SJSA1 (cell line): Measurements from ENCODE around the gene OR6T1. TPM values are rescaled to one million over a fixed set of nuclear protein-coding genes. Genes with fewer than 3 reads are reported as not detected.
A peak's percentile ranks its signal among the peaks of the same experiment; 100 is the strongest.

Experiments used
- DNase-seq, 2 experiments: peaks; one replicate each; pipeline ENCODE4 v3.0.0-alpha.2; 2015 to 2020; ENCODE audit warnings: low spot score in 2 of 2, low read depth in 1 of 2
- H3K27ac ChIP-seq: fragments of 250-450 bp; sonication (Bioruptor Pico); 2 replicates; pipeline ENCODE4 v1.5.1; 2020; ENCODE audit warnings: mild to moderate bottlenecking, moderate library complexity
- H3K27me3 ChIP-seq: fragments of 250-450 bp; sonication (Bioruptor Pico); replicated peaks from 2 replicates; pipeline ENCODE4 v1.5.1; 2020; ENCODE audit warnings: mild to moderate bottlenecking, moderate library complexity
- H3K36me3 ChIP-seq: fragments of 250-450 bp; sonication (Bioruptor Pico); 2 replicates; pipeline ENCODE4 v1.5.1; 2020; ENCODE audit warnings: mild to moderate bottlenecking
- H3K4me1 ChIP-seq: fragments of 250-450 bp; sonication (Bioruptor Pico); replicated peaks from 2 replicates; pipeline ENCODE4 v1.6.1; 2021; ENCODE audit warnings: mild to moderate bottlenecking
- H3K4me3 ChIP-seq: fragments of 250-450 bp; sonication (Bioruptor Pico); 2 replicates; pipeline ENCODE4 v1.5.1; 2020; ENCODE audit warnings: mild to moderate bottlenecking
- H3K9me3 ChIP-seq: fragments of 250-450 bp; sonication (Bioruptor Pico); replicated peaks from 2 replicates; pipeline ENCODE4 v1.5.1; 2020; ENCODE audit warnings: mild to moderate bottlenecking
- total RNA-seq: library from RNA; depleted of rRNA; stranded (reverse); fragments of >200 nt; shearing (Covaris generic); gene quantifications from 2 replicates; pipeline ENCODE4 v1.2.3, GENCODE V29; 2014; rRNA removed

Gene OR6T1
- not detected in 2 replicates for total RNA-seq

- no peak for DNase-seq
- Histone ChIP-seq H3K36me3 (no peaks in the 10 kb centered on the region), H3K4me3 (no peak within 1 kb of the TSS), H3K4me1 (no peaks in the 10 kb centered on the region), H3K9me3 (no peaks in the 10 kb centered on the region), H3K27ac (no peak within 1 kb of the TSS), H3K27me3 (no peaks in the 10 kb centered on the region)
These were observed at the start of gene OR6T1 for GRCh38 chr11:123943738-123944137. TSS of gene OR6T1 (minus strand) at chr11:123943838. CDS start at chr11:123943838, 0 bp downstream.

- no peak for DNase-seq
- no peak overlapping the region for H3K4me3 ChIP-seq
- H3K27ac ChIP-seq: no peak overlapping the region
- no peaks in the 10 kb centered on the region for H3K36me3 ChIP-seq
- H3K4me1 ChIP-seq: peaks cover 4% of the 10 kb centered on the region
- no peaks in the 10 kb centered on the region for H3K27me3 ChIP-seq
- H3K9me3 ChIP-seq: no peaks in the 10 kb centered on the region
These were observed 35.7 kb upstream of the OR6T1 start for GRCh38 chr11:123979311-123979710.

- Histone ChIP-seq H3K4me1 (peaks cover 15% of the 10 kb centered on the region), H3K27me3 (no peaks in the 10 kb centered on the region), H3K36me3 (no peaks in the 10 kb centered on the region), H3K27ac (no peak within 1 kb of the TSS), H3K4me3 (no peak within 1 kb of the TSS), H3K9me3 (no peaks in the 10 kb centered on the region)
- DNase-seq: no peak
These were observed 34.2 kb upstream of the OR6T1 start, which contains the start of gene OR10S1 for GRCh38 chr11:123977731-123978347. TSS of gene OR10S1 (minus strand) at chr11:123977781. CDS start at chr11:123977664, 117 bp downstream.

- Histone ChIP-seq H3K4me1 (peaks cover 15% of the 10 kb centered on the region), H3K27ac (no peak overlapping the region), H3K27me3 (no peaks in the 10 kb centered on the region), H3K36me3 (no peaks in the 10 kb centered on the region), H3K4me3 (no peak overlapping the region), H3K9me3 (no peaks in the 10 kb centered on the region)
- DNase-seq: no peak
These were observed 33.3 kb upstream of the OR6T1 start for GRCh38 chr11:123976770-123977560.

GRCh38 chr11:123973816-123974215 is 30.2 kb upstream of the OR6T1 start:
- Histone ChIP-seq H3K9me3 (no peaks in the 10 kb centered on the region), H3K27ac (peak overlapping the region; percentile 51), H3K4me3 (no peak overlapping the region), H3K36me3 (no peaks in the 10 kb centered on the region), H3K4me1 (peaks cover 15% of the 10 kb centered on the region), H3K27me3 (no peaks in the 10 kb centered on the region)
- DNase-seq: peak in 1 of 2 experiments; percentile 42

GRCh38 chr11:123956752-123957151 is 13.1 kb upstream of the OR6T1 start:
- Histone ChIP-seq H3K27ac (no peak overlapping the region), H3K9me3 (no peaks in the 10 kb centered on the region), H3K27me3 (no peaks in the 10 kb centered on the region), H3K36me3 (no peaks in the 10 kb centered on the region), H3K4me1 (no peaks in the 10 kb centered on the region), H3K4me3 (no peak overlapping the region)
- DNase-seq: no peak

GRCh38 chr11:123945132-123945531 is 1.5 kb upstream of the OR6T1 start:
- no peak overlapping the region for H3K27ac ChIP-seq
- DNase-seq: no peak
- H3K36me3 ChIP-seq: no peaks in the 10 kb centered on the region
- H3K4me1 ChIP-seq: no peaks in the 10 kb centered on the region
- no peaks in the 10 kb centered on the region for H3K27me3 ChIP-seq
- no peaks in the 10 kb centered on the region for H3K9me3 ChIP-seq
- H3K4me3 ChIP-seq: no peak overlapping the region

GRCh38 chr11:123942413-123942812 is 1.2 kb downstream of the OR6T1 start:
- no peak for DNase-seq
- Histone ChIP-seq H3K4me1 (no peaks in the 10 kb centered on the region), H3K4me3 (no peak overlapping the region), H3K27ac (no peak overlapping the region), H3K36me3 (no peaks in the 10 kb centered on the region), H3K27me3 (no peaks in the 10 kb centered on the region), H3K9me3 (no peaks in the 10 kb centered on the region)

- H3K9me3 ChIP-seq: no peaks in the 10 kb centered on the region
- H3K4me1 ChIP-seq: no peaks in the 10 kb centered on the region
- no peak within 1 kb of the TSS for H3K4me3 ChIP-seq
- no peaks in the 10 kb centered on the region for H3K27me3 ChIP-seq
- H3K36me3 ChIP-seq: no peaks in the 10 kb centered on the region
- DNase-seq: no peak
- H3K27ac ChIP-seq: no peak within 1 kb of the TSS
These were observed 4.3 kb downstream of the OR6T1 start, which contains the start of gene OR4D5 for GRCh38 chr11:123939317-123939716. TSS of gene OR4D5 (plus strand) at chr11:123939617. CDS start at chr11:123939617, 0 bp downstream.

- no peak for DNase-seq
- no peaks in the 10 kb centered on the region for H3K9me3 ChIP-seq
- H3K27ac ChIP-seq: no peak overlapping the region
- H3K27me3 ChIP-seq: no peaks in the 10 kb centered on the region
- H3K4me3 ChIP-seq: no peak overlapping the region
- no peaks in the 10 kb centered on the region for H3K4me1 ChIP-seq
- no peaks in the 10 kb centered on the region for H3K36me3 ChIP-seq
These were observed 19.6 kb downstream of the OR6T1 start for GRCh38 chr11:123924027-123924426.

GRCh38 chr11:123920943-123921342 is 22.7 kb downstream of the OR6T1 start:
- H3K4me1 ChIP-seq: no peaks in the 10 kb centered on the region
- no peak for DNase-seq
- no peaks in the 10 kb centered on the region for H3K9me3 ChIP-seq
- H3K36me3 ChIP-seq: no peaks in the 10 kb centered on the region
- H3K27ac ChIP-seq: no peak overlapping the region
- no peaks in the 10 kb centered on the region for H3K27me3 ChIP-seq
- H3K4me3 ChIP-seq: no peak overlapping the region

- Histone ChIP-seq H3K4me1 (no peaks in the 10 kb centered on the region), H3K27ac (no peak overlapping the region), H3K4me3 (no peak overlapping the region), H3K9me3 (no peaks in the 10 kb centered on the region), H3K27me3 (no peaks in the 10 kb centered on the region), H3K36me3 (no peaks in the 10 kb centered on the region)
- no peak for DNase-seq
These were observed 37.8 kb downstream of the OR6T1 start for GRCh38 chr11:123905826-123906225.

- H3K4me3 ChIP-seq: no peak overlapping the region
- H3K4me1 ChIP-seq: no peaks in the 10 kb centered on the region
- H3K9me3 ChIP-seq: no peaks in the 10 kb centered on the region
- H3K27me3 ChIP-seq: no peaks in the 10 kb centered on the region
- DNase-seq: no peak
- H3K27ac ChIP-seq: no peak overlapping the region
- H3K36me3 ChIP-seq: no peaks in the 10 kb centered on the region
These were observed 38.7 kb downstream of the OR6T1 start for GRCh38 chr11:123904932-123905331.

- H3K9me3 ChIP-seq: no peaks in the 10 kb centered on the region
- DNase-seq: no peak
- no peaks in the 10 kb centered on the region for H3K4me1 ChIP-seq
- H3K4me3 ChIP-seq: no peak overlapping the region
- H3K27me3 ChIP-seq: no peaks in the 10 kb centered on the region
- H3K27ac ChIP-seq: no peak overlapping the region
- H3K36me3 ChIP-seq: no peaks in the 10 kb centered on the region
These were observed 39.7 kb downstream of the OR6T1 start for GRCh38 chr11:123903932-123904331.
